ENCODE measurements around the gene PCDHGB6.
A peak's percentile ranks its signal among the peaks of the same experiment; 100 is the strongest.
"Not testable (repeated sequence)": the region's sequence is repeated elsewhere in the genome, so short reads cannot be mapped to it uniquely, and the experiment has no call there.

PCDHGB6 gene

GRCh38 chr5:141409598-141410306 lies 1.9 kb downstream of the PCDHGB6 start:
- no peak overlapping the region for H3K4me3 ChIP-seq (ENCODE audit: low read depth, low read length)
- no peak for TF ChIP-seq CTCF (IDR thresholded peaks at IDR 0.05; ENCODE audit: low read depth, low read length)

- H3K4me3 ChIP-seq (ENCODE audit: low read depth, low read length) = no peak overlapping the region
- TF ChIP-seq CTCF (IDR thresholded peaks at IDR 0.05; ENCODE audit: low read depth, low read length) = no peak
Measured at GRCh38 chr5:141411575-141411974, 3.8 kb downstream of the PCDHGB6 start.

GRCh38 chr5:141412854-141413539 lies 5.2 kb downstream of the PCDHGB6 start, which contains the start of gene PCDHGA10:
TSS of gene PCDHGA10 (plus strand) at chr5:141412987. CDS start at chr5:141413176, 189 bp downstream.
- TF ChIP-seq CTCF (IDR thresholded peaks at IDR 0.05; ENCODE audit: low read depth, low read length) = peak; percentile 83
- peak within 1 kb of the TSS; percentile 68 for H3K4me3 ChIP-seq (ENCODE audit: low read depth, low read length)

- peak overlapping the region; percentile 68 for H3K4me3 ChIP-seq (ENCODE audit: low read depth, low read length)
- TF ChIP-seq CTCF (IDR thresholded peaks at IDR 0.05; ENCODE audit: low read depth, low read length) = no peak
Measured at GRCh38 chr5:141413540-141414069, 5.8 kb downstream of the PCDHGB6 start.

- H3K4me3 ChIP-seq (ENCODE audit: low read depth, low read length) = not testable (repeated sequence)
Measured at GRCh38 chr5:141414548-141415274, 6.9 kb downstream of the PCDHGB6 start.

GRCh38 chr5:141415275-141415618 lies 7.4 kb downstream of the PCDHGB6 start:
- H3K4me3 ChIP-seq (ENCODE audit: low read depth, low read length) = not testable (repeated sequence)

GRCh38 chr5:141417494-141418172 lies 9.8 kb downstream of the PCDHGB6 start, which contains the start of gene PCDHGB7:
TSS of gene PCDHGB7 (plus strand) at chr5:141417677. CDS start at chr5:141417860, 183 bp downstream.
- TF ChIP-seq CTCF (IDR thresholded peaks at IDR 0.05; ENCODE audit: low read depth, low read length) = peak; percentile 95
- H3K4me3 ChIP-seq (ENCODE audit: low read depth, low read length) = peak within 1 kb of the TSS; percentile 54
